Mesenchymal stem cell (in vitro differentiated cells and primary cell): ENCODE data around the gene DDX49.

Experiments
- DNase-seq: peaks from one replicate; pipeline ENCODE4 v3.0.0-alpha.2; 2013
- H2AFZ ChIP-seq: one replicate; pipeline ENCODE4 v1.6.1; 2013; ENCODE audit warnings: low read depth, mild to moderate bottlenecking, control low read depth, inconsistent platforms, low read length, moderate library complexity
- H2AK5ac ChIP-seq: 2 replicates; pipeline ENCODE4 v1.6.1; 2013; ENCODE audit warnings: low read length, moderate library complexity, mild to moderate bottlenecking, inconsistent platforms; ENCODE audit not compliant: severe bottlenecking
- H2BK120ac ChIP-seq: one replicate; pipeline ENCODE4 v1.6.1; 2013; ENCODE audit warnings: low read depth, mild to moderate bottlenecking, inconsistent platforms, low read length, moderate library complexity
- H2BK12ac ChIP-seq, 2 experiments: one replicate each; pipeline ENCODE4 v1.6.1; 2013; ENCODE audit warnings: inconsistent platforms in 2 of 2, low read length in 2 of 2, mild to moderate bottlenecking in 2 of 2, moderate library complexity in 2 of 2, control low read depth in 1 of 2
- H2BK15ac ChIP-seq: one replicate; pipeline ENCODE4 v1.6.1; 2013; ENCODE audit warnings: mild to moderate bottlenecking, low read depth, inconsistent platforms; ENCODE audit not compliant: poor library complexity, severe bottlenecking
- H2BK5ac ChIP-seq: 2 replicates; pipeline ENCODE4 v1.6.1; 2013; ENCODE audit warnings: low read depth, mild to moderate bottlenecking, low read length, control low read depth, inconsistent platforms; ENCODE audit not compliant: poor library complexity, severe bottlenecking
- H3K14ac ChIP-seq, 2 experiments: one replicate each; pipeline ENCODE4 v1.6.1; 2013; ENCODE audit warnings: inconsistent platforms in 2 of 2, low read length in 2 of 2, control low read depth in 1 of 2, mild to moderate bottlenecking in 1 of 2, moderate library complexity in 1 of 2
- H3K18ac ChIP-seq, 2 experiments: one replicate each; pipeline ENCODE4 v1.6.1; 2013; ENCODE audit warnings: inconsistent platforms in 2 of 2, low read length in 2 of 2, control low read depth in 1 of 2, low read depth in 1 of 2, mild to moderate bottlenecking in 1 of 2
- H3K23ac ChIP-seq, 2 experiments: one replicate each; pipeline ENCODE4 v1.6.1; 2013; ENCODE audit warnings: inconsistent platforms in 2 of 2, low read length in 2 of 2, mild to moderate bottlenecking in 2 of 2, moderate library complexity in 2 of 2, control low read depth in 1 of 2
- H3K27ac ChIP-seq: 2 replicates; pipeline ENCODE4 v1.5.1; 2013; ENCODE audit warnings: mild to moderate bottlenecking, moderate library complexity, low read length, control low read depth, inconsistent platforms; ENCODE audit not compliant: poor library complexity, severe bottlenecking
- H3K27me3 ChIP-seq, 2 experiments: 2 replicates each; pipeline versions ENCODE4 v1.6.1 to v1.7.0; 2013; ENCODE audit warnings: low read length in 2 of 2, mild to moderate bottlenecking in 2 of 2, moderate library complexity in 2 of 2, control low read depth in 1 of 2, inconsistent platforms in 1 of 2; ENCODE audit not compliant: control insufficient read depth in 1 of 2, insufficient read depth in 1 of 2
- H3K36me3 ChIP-seq, 2 experiments: 2 replicates each; pipeline versions ENCODE4 v1.6.1 to v1.7.0; 2013; ENCODE audit warnings: low read length in 2 of 2, control low read depth in 1 of 2, inconsistent platforms in 1 of 2, low read depth in 1 of 2, mild to moderate bottlenecking in 1 of 2; ENCODE audit not compliant: insufficient read depth in 2 of 2, control insufficient read depth in 1 of 2
- H3K4ac ChIP-seq, 2 experiments: one replicate each; pipeline ENCODE4 v1.6.1; 2013; ENCODE audit warnings: inconsistent platforms in 2 of 2, low read length in 2 of 2, mild to moderate bottlenecking in 2 of 2, moderate library complexity in 2 of 2, control low read depth in 1 of 2, low read depth in 1 of 2
- H3K4me1 ChIP-seq: 2 replicates; pipeline ENCODE4 v1.6.1; 2013; ENCODE audit warnings: low read depth, low read length, control low read depth; ENCODE audit not compliant: control insufficient read depth, insufficient read depth
- H3K4me2 ChIP-seq: 2 replicates; pipeline ENCODE4 v1.6.1; 2013; ENCODE audit warnings: low read length, mild to moderate bottlenecking, inconsistent platforms; ENCODE audit not compliant: poor library complexity, severe bottlenecking
- H3K4me3 ChIP-seq, 2 experiments: 2 replicates each; pipeline versions ENCODE4 v1.5.1 to v1.7.0; 2013; ENCODE audit warnings: low read length in 2 of 2, mild to moderate bottlenecking in 2 of 2, control low read depth in 1 of 2, low read depth in 1 of 2; ENCODE audit not compliant: insufficient read depth in 1 of 2
- H3K79me1 ChIP-seq: replicated peaks from 2 replicates; pipeline ENCODE4 v1.6.1; 2013; ENCODE audit warnings: mild to moderate bottlenecking, control low read depth, low read length, inconsistent platforms; ENCODE audit not compliant: poor library complexity, severe bottlenecking
- H3K9ac ChIP-seq: 2 replicates; pipeline ENCODE4 v1.7.0; 2013; ENCODE audit warnings: mild to moderate bottlenecking, low read length, moderate library complexity
- H3K9me3 ChIP-seq: 2 replicates; pipeline ENCODE4 v1.7.0; 2013; ENCODE audit warnings: mild to moderate bottlenecking, low read length; ENCODE audit not compliant: control insufficient read depth
- H4K8ac ChIP-seq: one replicate; pipeline ENCODE4 v1.6.1; 2013; ENCODE audit warnings: inconsistent platforms, mild to moderate bottlenecking, low read length, moderate library complexity
- H4K91ac ChIP-seq: one replicate; pipeline ENCODE4 v1.6.1; 2013; ENCODE audit warnings: mild to moderate bottlenecking, low read length, inconsistent platforms
- WGBS: methylation state at CpG from one replicate; pipeline ENCODE4 v1.1.7; 2013; ENCODE audit warnings: mixed read lengths; 5-methylcytosine and 5-hydroxymethylcytosine counted together

DDX49 gene

GRCh38 chr19:18878858-18879578 lies 40.5 kb upstream of the DDX49 start:
- no peak overlapping the region for H3K4me3 ChIP-seq
- no peak overlapping the region for H2BK15ac ChIP-seq
- H3K4me2 ChIP-seq: no peak overlapping the region
- no peak overlapping the region for H4K8ac ChIP-seq
- no peak overlapping the region for H3K4ac ChIP-seq
- H3K79me1 ChIP-seq: no peaks in the 10 kb centered on the region
- no peak for DNase-seq
- peaks cover 9 to 34% of the 10 kb centered on the region in 2 experiments for H3K36me3 ChIP-seq
- peaks cover 0 to 2% of the 10 kb centered on the region in 2 experiments for H3K27me3 ChIP-seq
- H2BK120ac ChIP-seq: no peak overlapping the region
- no peak overlapping the region for H3K9ac ChIP-seq
- no peak overlapping the region for H3K27ac ChIP-seq
- no peak overlapping the region for H2BK5ac ChIP-seq
- H3K9me3 ChIP-seq: peaks cover 6% of the 10 kb centered on the region
- H3K18ac ChIP-seq: no peak overlapping the region
- H2AK5ac ChIP-seq: no peak overlapping the region
- H3K23ac ChIP-seq: no peak overlapping the region
- 91% methylated on average over 34 of the region's 34 CpGs for WGBS
- no peak overlapping the region for H2AFZ ChIP-seq
- H3K14ac ChIP-seq: no peak overlapping the region
- no peak overlapping the region for H2BK12ac ChIP-seq
- no peak overlapping the region for H4K91ac ChIP-seq
- peaks cover 3% of the 10 kb centered on the region for H3K4me1 ChIP-seq

- no peak overlapping the region for H3K14ac ChIP-seq
Observed at GRCh38 chr19:18879579-18880373, 39.7 kb upstream of the DDX49 start.

DNA sequence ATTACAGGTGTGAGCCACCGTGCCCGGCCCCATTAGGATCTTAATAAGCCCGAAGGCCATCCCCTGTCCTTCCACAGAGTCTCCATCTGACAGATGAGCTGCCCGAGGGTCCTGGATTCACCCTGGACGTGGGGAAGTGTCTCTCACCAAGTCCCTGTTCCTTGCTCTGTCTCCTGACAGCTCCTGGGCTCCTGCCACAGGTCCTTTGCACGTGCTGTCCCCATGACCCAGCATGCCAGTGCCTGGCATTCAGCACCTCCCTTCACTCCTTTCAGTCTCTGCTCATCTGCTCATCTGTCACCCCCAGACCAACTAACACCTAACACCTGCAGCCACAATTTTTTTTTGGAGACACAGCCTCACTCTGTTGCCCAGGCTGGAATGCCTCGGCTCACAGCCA lies 38.0 kb upstream of the DDX49 start:
- H2AFZ ChIP-seq: no peak overlapping the region
- no peak overlapping the region for H2AK5ac ChIP-seq
- H3K4ac ChIP-seq: no peak overlapping the region
- 89% methylated on average over 7 of the region's 7 CpGs for WGBS
- H2BK5ac ChIP-seq: no peak overlapping the region
- no peak overlapping the region for H4K8ac ChIP-seq
- no peak overlapping the region for H2BK12ac ChIP-seq
- no peaks in the 10 kb centered on the region for H3K79me1 ChIP-seq
- H2BK120ac ChIP-seq: no peak overlapping the region
- H3K4me1 ChIP-seq: peaks cover 3% of the 10 kb centered on the region
- H3K4me3 ChIP-seq: no peak overlapping the region
- H3K9ac ChIP-seq: no peak overlapping the region
- peaks cover 6% of the 10 kb centered on the region for H3K9me3 ChIP-seq
- DNase-seq: no peak
- no peak overlapping the region for H3K23ac ChIP-seq
- no peak overlapping the region for H4K91ac ChIP-seq
- no peak overlapping the region for H3K18ac ChIP-seq
- H3K27ac ChIP-seq: no peak overlapping the region
- no peak overlapping the region for H3K4me2 ChIP-seq
- peaks cover 7 to 28% of the 10 kb centered on the region in 2 experiments for H3K36me3 ChIP-seq
- H3K27me3 ChIP-seq: peaks cover 0 to 4% of the 10 kb centered on the region in 2 experiments
- no peak overlapping the region for H3K14ac ChIP-seq
- no peak overlapping the region for H2BK15ac ChIP-seq

More at GRCh38 chr19:18879579-18880373, 39.7 kb upstream of the DDX49 start:
- no peak for DNase-seq
- Histone ChIP-seq H3K27me3 (peaks cover 0 to 4% of the 10 kb centered on the region in 2 experiments), H3K23ac (no peak overlapping the region), H2BK120ac (no peak overlapping the region), H3K27ac (no peak overlapping the region), H3K4me2 (no peak overlapping the region), H3K9me3 (peaks cover 6% of the 10 kb centered on the region), H2BK12ac (no peak overlapping the region), H4K8ac (no peak overlapping the region), H3K4me3 (no peak overlapping the region), H3K4ac (no peak overlapping the region), H2BK5ac (no peak overlapping the region), H2BK15ac (no peak overlapping the region), H3K4me1 (peaks cover 3% of the 10 kb centered on the region), H3K18ac (no peak overlapping the region), H3K36me3 (peaks cover 7 to 31% of the 10 kb centered on the region in 2 experiments), H2AK5ac (no peak overlapping the region), H3K9ac (no peak overlapping the region), H4K91ac (no peak overlapping the region), H3K79me1 (no peaks in the 10 kb centered on the region), H2AFZ (no peak overlapping the region)
- 73% methylated on average over 13 of the region's 13 CpGs for WGBS
